SK-N-SH treated with all-trans-retinoic acid at 6 μM for 48 hours (cell line): ENCODE results near the gene IL6.
"Not testable (repeated sequence)": the region's sequence is repeated elsewhere in the genome, so short reads cannot be mapped to it uniquely, and the experiment has no call there.

Experiments used
- BACH2 ChIP-seq: fragments of 250-450 bp; sonication (Bioruptor Pico); IDR thresholded peaks from 2 replicates; pipeline ENCODE4 v1.9.0; 2021; ENCODE audit warnings: mild to moderate bottlenecking, borderline replicate concordance
- OSR1 ChIP-seq: fragments of 250-450 bp; sonication (Bioruptor Pico); IDR thresholded peaks from 2 replicates; pipeline ENCODE4 v1.8.0; 2022; ENCODE audit warnings: moderate library complexity, mild to moderate bottlenecking, inconsistent platforms
- ZC3H10 ChIP-seq: fragments of 250-450 bp; sonication (Bioruptor Pico); IDR thresholded peaks from 2 replicates; pipeline ENCODE4 v1.5.1; 2021; ENCODE audit warnings: mild to moderate bottlenecking, moderate library complexity
- TF ChIP-seq, protein P1 (sequence below): fragments of 250-450 bp; sonication (Bioruptor Pico); IDR thresholded peaks from 2 replicates; pipeline ENCODE4 v1.5.0; 2020; ENCODE audit warnings: mild to moderate bottlenecking, moderate library complexity

DNA sequence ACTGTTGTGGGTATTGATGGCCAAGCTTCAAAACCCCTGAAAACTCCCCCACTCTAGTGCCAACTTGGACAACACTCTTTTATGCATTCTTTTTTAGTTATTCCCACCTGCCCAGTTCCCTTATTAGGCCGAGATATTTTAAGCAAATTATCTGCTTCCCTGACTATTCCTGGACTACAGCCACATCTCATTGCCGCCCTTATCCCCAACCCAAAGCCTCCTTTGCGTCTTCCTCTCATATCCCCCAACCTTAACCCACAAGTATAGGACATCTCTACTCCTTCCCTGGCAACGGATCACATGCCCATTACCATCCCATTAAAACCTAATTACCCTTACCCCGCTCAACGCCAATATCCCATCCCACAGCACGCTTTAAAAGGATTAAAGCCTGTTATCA lies 21.1 kb upstream of the IL6 start:
- not testable (repeated sequence) for TF ChIP-seq OSR1 (CRISPR knock-in tag); BACH2; ZC3H10
- TF ChIP-seq, protein P1, sequence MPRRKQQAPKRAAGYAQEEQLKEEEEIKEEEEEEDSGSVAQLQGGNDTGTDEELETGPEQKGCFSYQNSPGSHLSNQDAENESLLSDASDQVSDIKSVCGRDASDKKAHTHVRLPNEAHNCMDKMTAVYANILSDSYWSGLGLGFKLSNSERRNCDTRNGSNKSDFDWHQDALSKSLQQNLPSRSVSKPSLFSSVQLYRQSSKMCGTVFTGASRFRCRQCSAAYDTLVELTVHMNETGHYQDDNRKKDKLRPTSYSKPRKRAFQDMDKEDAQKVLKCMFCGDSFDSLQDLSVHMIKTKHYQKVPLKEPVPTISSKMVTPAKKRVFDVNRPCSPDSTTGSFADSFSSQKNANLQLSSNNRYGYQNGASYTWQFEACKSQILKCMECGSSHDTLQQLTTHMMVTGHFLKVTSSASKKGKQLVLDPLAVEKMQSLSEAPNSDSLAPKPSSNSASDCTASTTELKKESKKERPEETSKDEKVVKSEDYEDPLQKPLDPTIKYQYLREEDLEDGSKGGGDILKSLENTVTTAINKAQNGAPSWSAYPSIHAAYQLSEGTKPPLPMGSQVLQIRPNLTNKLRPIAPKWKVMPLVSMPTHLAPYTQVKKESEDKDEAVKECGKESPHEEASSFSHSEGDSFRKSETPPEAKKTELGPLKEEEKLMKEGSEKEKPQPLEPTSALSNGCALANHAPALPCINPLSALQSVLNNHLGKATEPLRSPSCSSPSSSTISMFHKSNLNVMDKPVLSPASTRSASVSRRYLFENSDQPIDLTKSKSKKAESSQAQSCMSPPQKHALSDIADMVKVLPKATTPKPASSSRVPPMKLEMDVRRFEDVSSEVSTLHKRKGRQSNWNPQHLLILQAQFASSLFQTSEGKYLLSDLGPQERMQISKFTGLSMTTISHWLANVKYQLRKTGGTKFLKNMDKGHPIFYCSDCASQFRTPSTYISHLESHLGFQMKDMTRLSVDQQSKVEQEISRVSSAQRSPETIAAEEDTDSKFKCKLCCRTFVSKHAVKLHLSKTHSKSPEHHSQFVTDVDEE, result not testable (repeated sequence)
